Panc1 (cell line): ENCODE results near the gene DAAM2. TPM values are rescaled to one million over a fixed set of nuclear protein-coding genes. Genes with fewer than 3 reads are reported as not detected.

Experiments used
- ATAC-seq: fragments of 200-7000 bp; cut with Tn5 transposase; 2 replicates; pipeline ENCODE4 v1.9.1; 2020; ENCODE audit warnings: mild to moderate bottlenecking, moderate library complexity
- BruUV-seq: library from RNA; stranded (reverse); fragments of 400-500 nt; replicated peaks from 2 replicates; lab custom pipeline; 2021; lab: Mats Ljungman, UMichigan
- CTCF ChIA-PET: fragments of 300-600 bp; sonication (Branson Sonifier 250); formaldehyde crosslinking; loops from one replicate; lab custom pipeline; 2022; ENCODE audit warnings: antibody characterized with exemption; lab: Charles Lee
- POLR2A ChIA-PET: fragments of 300-600 bp; sonication (Branson Sonifier 250); formaldehyde crosslinking; loops from one replicate; lab custom pipeline; 2022; ENCODE audit warnings: antibody characterized with exemption; lab: Charles Lee
- DNase-seq: peaks from one replicate; pipeline ENCODE4 v3.0.0-alpha.2; 2010; ENCODE audit warnings: low read depth, low spot score
- H3K27ac ChIP-seq: 2 replicates; pipeline ENCODE4 v1.5.1; 2011; ENCODE audit warnings: mild to moderate bottlenecking, low read length, inconsistent platforms
- H3K27me3 ChIP-seq: fragments of 200-500 bp; sonication (Bioruptor generic); 2 replicates; pipeline ENCODE4 v1.6.0; 2014; ENCODE audit warnings: low read length, inconsistent platforms; ENCODE audit not compliant: control insufficient read depth, insufficient read depth
- H3K36me3 ChIP-seq: fragments of 200-500 bp; sonication (Bioruptor generic); 2 replicates; pipeline ENCODE4 v1.5.1; 2014; ENCODE audit warnings: inconsistent platforms, mild to moderate bottlenecking, low read length, moderate library complexity; ENCODE audit not compliant: control insufficient read depth, insufficient read depth
- H3K4me1 ChIP-seq: 2 replicates; pipeline ENCODE4 v1.5.1; 2011; ENCODE audit warnings: inconsistent platforms, mild to moderate bottlenecking, low read length, moderate library complexity; ENCODE audit not compliant: control insufficient read depth, insufficient read depth
- H3K4me3 ChIP-seq, 2 experiments: 2 replicates each; pipeline ENCODE4 v1.5.1; 2011 to 2012; ENCODE audit warnings: low read depth in 2 of 2, low read length in 2 of 2, mild to moderate bottlenecking in 2 of 2, inconsistent platforms in 1 of 2, moderate library complexity in 1 of 2
- H3K9me3 ChIP-seq: fragments of 200-500 bp; sonication (Bioruptor generic); 2 replicates; pipeline ENCODE4 v1.5.1; 2014; ENCODE audit warnings: low read depth, mild to moderate bottlenecking, inconsistent platforms, low read length, moderate library complexity; ENCODE audit not compliant: control insufficient read depth, insufficient read depth
- POLR2AphosphoS5 ChIP-seq: IDR thresholded peaks from 2 replicates; pipeline ENCODE4 v1.6.1; 2012; ENCODE audit warnings: mild to moderate bottlenecking, low read depth, low read length, moderate library complexity
- SIN3A ChIP-seq: IDR thresholded peaks from 2 replicates; pipeline ENCODE4 v1.6.1; 2012; ENCODE audit warnings: low read depth, mild to moderate bottlenecking, low read length, moderate library complexity, borderline replicate concordance; ENCODE audit not compliant: insufficient read depth
- TCF7L2 ChIP-seq: IDR thresholded peaks from 2 replicates; pipeline ENCODE4 v1.6.1; 2011; ENCODE audit warnings: mild to moderate bottlenecking, low read depth, low read length, inconsistent platforms
- in situ Hi-C: cut with HindIII; loops from 2 replicates; pipeline ENCODE4 v1.10.0; 2016; ENCODE audit warnings: low sequenced_read_pairs, low pct_unique_long_range_greater_than_20kb
- intact Hi-C: fragments of 100-400 bp; cut with micrococcal nuclease; formaldehyde crosslinking; loops from one replicate; pipeline ENCODE4 v1.10.0; 2022; ENCODE audit not compliant: unreplicated experiment
- total RNA-seq: library from RNA; stranded (reverse); gene quantifications from one replicate; pipeline ENCODE4 v1.2.1, GENCODE V29; 2021; ENCODE audit not compliant: unreplicated experiment
- TF ChIP-seq, protein P1 (sequence below), 2 experiments: IDR thresholded peaks; 2 replicates each; pipeline ENCODE4 v1.6.1; 2011 to 2012; ENCODE audit warnings: low read depth in 2 of 2, control low read depth in 1 of 2, low read length in 1 of 2, mild to moderate bottlenecking in 1 of 2, moderate library complexity in 1 of 2; ENCODE audit not compliant: insufficient read depth in 1 of 2
- TF ChIP-seq, protein P2 (sequence below): fragments of 450-650 bp; IDR thresholded peaks from 2 replicates; pipeline ENCODE4 v1.5.1; 2017; ENCODE audit warnings: mild to moderate bottlenecking

Gene DAAM2
- total RNA-seq, 1 experiment from 2014 or later: not detected

DNA sequence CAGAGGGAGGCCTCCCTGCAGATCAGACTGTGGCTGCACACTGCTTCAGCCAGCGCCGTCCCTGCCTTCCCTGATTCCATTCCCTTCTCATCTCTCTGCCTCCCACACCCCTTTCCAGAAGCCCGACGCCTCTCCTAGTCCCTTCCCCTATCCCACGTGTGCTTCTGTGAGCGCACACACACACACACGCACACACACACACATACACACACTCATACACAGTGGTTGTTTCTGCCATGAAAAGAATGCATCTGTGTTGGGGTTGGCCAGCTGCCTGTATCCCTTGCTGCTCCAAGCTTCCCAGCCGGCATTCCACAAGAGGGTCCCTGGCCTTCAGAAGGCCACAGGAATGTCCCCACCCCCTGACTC is 90.3 kb downstream of the DAAM2 start:
- H3K4me1 ChIP-seq: no peaks in the 10 kb centered on the region
- in situ Hi-C loops (no loop called here), intact Hi-C loops (no loop called here)
- H3K36me3 ChIP-seq: no peaks in the 10 kb centered on the region
- ChIA-PET POLR2A (no interaction called here), CTCF (no interaction called here)
- BruUV-seq: no TSS peak
- no peak overlapping the region for H3K4me3 ChIP-seq
- DNase-seq (no peak), ATAC-seq (no peak)
- H3K27ac ChIP-seq: no peak overlapping the region
- H3K9me3 ChIP-seq: no peaks in the 10 kb centered on the region
- TF ChIP-seq POLR2AphosphoS5 (no peak), SIN3A (no peak), TCF7L2 (no peak)
- TF ChIP-seq, protein P1, sequence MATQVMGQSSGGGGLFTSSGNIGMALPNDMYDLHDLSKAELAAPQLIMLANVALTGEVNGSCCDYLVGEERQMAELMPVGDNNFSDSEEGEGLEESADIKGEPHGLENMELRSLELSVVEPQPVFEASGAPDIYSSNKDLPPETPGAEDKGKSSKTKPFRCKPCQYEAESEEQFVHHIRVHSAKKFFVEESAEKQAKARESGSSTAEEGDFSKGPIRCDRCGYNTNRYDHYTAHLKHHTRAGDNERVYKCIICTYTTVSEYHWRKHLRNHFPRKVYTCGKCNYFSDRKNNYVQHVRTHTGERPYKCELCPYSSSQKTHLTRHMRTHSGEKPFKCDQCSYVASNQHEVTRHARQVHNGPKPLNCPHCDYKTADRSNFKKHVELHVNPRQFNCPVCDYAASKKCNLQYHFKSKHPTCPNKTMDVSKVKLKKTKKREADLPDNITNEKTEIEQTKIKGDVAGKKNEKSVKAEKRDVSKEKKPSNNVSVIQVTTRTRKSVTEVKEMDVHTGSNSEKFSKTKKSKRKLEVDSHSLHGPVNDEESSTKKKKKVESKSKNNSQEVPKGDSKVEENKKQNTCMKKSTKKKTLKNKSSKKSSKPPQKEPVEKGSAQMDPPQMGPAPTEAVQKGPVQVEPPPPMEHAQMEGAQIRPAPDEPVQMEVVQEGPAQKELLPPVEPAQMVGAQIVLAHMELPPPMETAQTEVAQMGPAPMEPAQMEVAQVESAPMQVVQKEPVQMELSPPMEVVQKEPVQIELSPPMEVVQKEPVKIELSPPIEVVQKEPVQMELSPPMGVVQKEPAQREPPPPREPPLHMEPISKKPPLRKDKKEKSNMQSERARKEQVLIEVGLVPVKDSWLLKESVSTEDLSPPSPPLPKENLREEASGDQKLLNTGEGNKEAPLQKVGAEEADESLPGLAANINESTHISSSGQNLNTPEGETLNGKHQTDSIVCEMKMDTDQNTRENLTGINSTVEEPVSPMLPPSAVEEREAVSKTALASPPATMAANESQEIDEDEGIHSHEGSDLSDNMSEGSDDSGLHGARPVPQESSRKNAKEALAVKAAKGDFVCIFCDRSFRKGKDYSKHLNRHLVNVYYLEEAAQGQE (IDR thresholded peaks at IDR 0.05; ENCODE audit: insufficient read depth in 1 of 2, low read depth in 2 of 2, low read length in 1 of 2): no peak
- TF ChIP-seq, protein P2, sequence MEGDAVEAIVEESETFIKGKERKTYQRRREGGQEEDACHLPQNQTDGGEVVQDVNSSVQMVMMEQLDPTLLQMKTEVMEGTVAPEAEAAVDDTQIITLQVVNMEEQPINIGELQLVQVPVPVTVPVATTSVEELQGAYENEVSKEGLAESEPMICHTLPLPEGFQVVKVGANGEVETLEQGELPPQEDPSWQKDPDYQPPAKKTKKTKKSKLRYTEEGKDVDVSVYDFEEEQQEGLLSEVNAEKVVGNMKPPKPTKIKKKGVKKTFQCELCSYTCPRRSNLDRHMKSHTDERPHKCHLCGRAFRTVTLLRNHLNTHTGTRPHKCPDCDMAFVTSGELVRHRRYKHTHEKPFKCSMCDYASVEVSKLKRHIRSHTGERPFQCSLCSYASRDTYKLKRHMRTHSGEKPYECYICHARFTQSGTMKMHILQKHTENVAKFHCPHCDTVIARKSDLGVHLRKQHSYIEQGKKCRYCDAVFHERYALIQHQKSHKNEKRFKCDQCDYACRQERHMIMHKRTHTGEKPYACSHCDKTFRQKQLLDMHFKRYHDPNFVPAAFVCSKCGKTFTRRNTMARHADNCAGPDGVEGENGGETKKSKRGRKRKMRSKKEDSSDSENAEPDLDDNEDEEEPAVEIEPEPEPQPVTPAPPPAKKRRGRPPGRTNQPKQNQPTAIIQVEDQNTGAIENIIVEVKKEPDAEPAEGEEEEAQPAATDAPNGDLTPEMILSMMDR: no peak
- no peaks in the 10 kb centered on the region for H3K27me3 ChIP-seq

DNA sequence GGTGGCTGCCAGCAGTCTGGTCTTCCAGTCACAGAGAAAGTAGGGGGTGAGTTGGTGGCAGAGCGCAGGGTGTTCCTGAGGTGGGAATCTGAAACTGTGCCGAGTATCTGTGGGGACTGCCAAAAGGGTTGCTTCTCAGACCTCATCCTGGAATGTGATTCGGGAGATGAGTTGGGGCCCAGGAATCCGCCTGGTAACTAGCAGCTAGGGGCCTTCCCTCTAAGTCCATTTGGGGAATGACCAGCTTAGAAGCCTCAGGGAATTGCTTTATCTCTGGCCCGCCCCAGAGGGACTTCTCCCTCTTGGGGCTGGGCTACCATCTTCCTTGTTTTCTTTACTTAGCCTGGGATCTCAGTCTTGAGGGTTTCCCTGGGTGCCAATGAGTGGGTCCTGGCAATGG is 92.5 kb downstream of the DAAM2 start:
- TF ChIP-seq TCF7L2 (no peak), SIN3A (no peak), POLR2AphosphoS5 (no peak)
- TF ChIP-seq, protein P1 (IDR thresholded peaks at IDR 0.05; ENCODE audit: insufficient read depth in 1 of 2, low read depth in 2 of 2, low read length in 1 of 2): no peak
- TF ChIP-seq, protein P2: no peak
- CTCF ChIA-PET: no interaction called here
- POLR2A ChIA-PET: no interaction called here
- H3K27me3 ChIP-seq: peaks cover 2% of the 10 kb centered on the region; the same call in 1 of the 2 replicates
- DNase-seq: no peak
- no TSS peak for BruUV-seq
- no peaks in the 10 kb centered on the region for H3K36me3 ChIP-seq
- H3K27ac ChIP-seq: no peak overlapping the region
- no peak for ATAC-seq
- in situ Hi-C loops: no loop called here
- no peaks in the 10 kb centered on the region for H3K4me1 ChIP-seq
- H3K9me3 ChIP-seq: no peaks in the 10 kb centered on the region
- intact Hi-C loops: no loop called here
- H3K4me3 ChIP-seq: no peak overlapping the region
